Lung (tissue), 12 donors: ENCODE measurements around the gene DHCR7. TPM values are rescaled to one million over a fixed set of nuclear protein-coding genes. Genes with fewer than 3 reads are reported as not detected.
A peak's percentile ranks its signal among the peaks of the same experiment; 100 is the strongest.

Experiments
- ATAC-seq: fragments of 200-7000 bp; cut with Tn5 transposase; one replicate; pipeline ENCODE4 v1.9.1; 2020; ENCODE audit warnings: moderate number of reproducible peaks; ENCODE audit not compliant: insufficient read depth, low FRiP score
- DNase-seq, 3 donors: peaks; one replicate each; pipeline ENCODE4 v3.0.0-alpha.2; 2013 to 2017
- H3K27ac ChIP-seq, 2 donors: one replicate each; pipeline ENCODE4 v1.5.1; 2013; ENCODE audit warnings: mild to moderate bottlenecking in 2 of 2, moderate library complexity in 2 of 2, control low read depth in 1 of 2, inconsistent platforms in 1 of 2, low read depth in 1 of 2, low read length in 1 of 2
- H3K27me3 ChIP-seq, 3 donors: one replicate each; pipeline ENCODE4 v1.5.1; 2013; ENCODE audit warnings: low read length in 2 of 3; ENCODE audit not compliant: control insufficient read depth in 3 of 3, insufficient read depth in 3 of 3
- H3K36me3 ChIP-seq, 4 donors: one replicate each; pipeline ENCODE4 v1.5.1; 2013; ENCODE audit warnings: low read length in 4 of 4, mild to moderate bottlenecking in 1 of 4, moderate library complexity in 1 of 4; ENCODE audit not compliant: control insufficient read depth in 4 of 4, insufficient read depth in 4 of 4
- H3K4me1 ChIP-seq, 5 donors: one replicate each; pipeline ENCODE4 v1.5.1; 2013; ENCODE audit warnings: low read length in 5 of 5, mild to moderate bottlenecking in 2 of 5, moderate library complexity in 1 of 5; ENCODE audit not compliant: control insufficient read depth in 5 of 5, insufficient read depth in 5 of 5
- H3K4me3 ChIP-seq: one replicate; pipeline ENCODE4 v1.5.1; 2013; ENCODE audit warnings: mild to moderate bottlenecking, control low read depth, moderate library complexity
- H3K9ac ChIP-seq, 2 donors: one replicate each; pipeline ENCODE4 v1.5.1; 2013; ENCODE audit warnings: low read length in 2 of 2, control low read depth in 1 of 2; ENCODE audit not compliant: insufficient read depth in 1 of 2
- H3K9me3 ChIP-seq, 4 donors: one replicate each; pipeline ENCODE4 v1.5.1; 2013; ENCODE audit warnings: low read length in 3 of 4, mild to moderate bottlenecking in 1 of 4, moderate library complexity in 1 of 4; ENCODE audit not compliant: control insufficient read depth in 4 of 4, insufficient read depth in 3 of 4
- CTCF ChIP-seq: IDR thresholded peaks from 2 replicates; pipeline ENCODE4 v1.5.1; 2012; ENCODE audit warnings: mild to moderate bottlenecking; ENCODE audit errors: control extremely low read depth, extremely low read depth
- WGBS, 2 donors: extraction: QIAGEN DNeasy Blood & Tissue Kit; methylation state at CpG; one replicate each; pipeline ENCODE4 v1.1.7; 2013; 5-methylcytosine and 5-hydroxymethylcytosine counted together
- polyA plus RNA-seq, 2 donors: library from polyadenylated mRNA; stranded (reverse); fragments of 200-250 nt; gene quantifications; one replicate each; pipeline ENCODE4 v1.2.1, GENCODE V29; 2013
- total RNA-seq, 2 donors: library from RNA; depleted of rRNA in 1 of 2; stranded (reverse); fragments of >200 nt in 1 of 2; gene quantifications; one replicate each; pipeline ENCODE4 v1.2.1, GENCODE V29; 2014 to 2021
- donor health status: control.
- donor health status: control.
- donor health status: Bipolar disorder and iron deficiency.
- donor health status: healthy.
- donor health status: DM: yes; HTN: yes; CAD: no.

Gene DHCR7
- total and polyA plus RNA-seq, 4 donors: 41.2 to 138 (median 68.1) TPM

- Histone ChIP-seq H3K4me3 (peak overlapping the region; percentile 89), H3K4me1 (peaks cover 0 to 22% (median 3%) of the 10 kb centered on the region in 5 donors), H3K9me3 (no peaks in the 10 kb centered on the region), H3K27ac (peak overlapping the region; percentile 24 to 81), H3K27me3 (no peaks in the 10 kb centered on the region), H3K36me3 (peaks cover 0 to 17% (median 5%) of the 10 kb centered on the region in 4 donors), H3K9ac (peak overlapping the region in 1 of 2 donors; percentile 7)
- DNase-seq (peak in 1 of 3 donors; percentile 41), ATAC-seq (no peak)
- WGBS, 2 donors: 2 to 3% methylated on average over 20 to 31 of the region's 31 CpGs
- no peak for TF ChIP-seq CTCF
These were observed 369 bp downstream of the DHCR7 start for GRCh38 chr11:71447791-71448256.

- WGBS, 2 donors: 36 to 46% methylated on average over 9 of the region's 9 CpGs
- Histone ChIP-seq H3K36me3 (peaks cover 0 to 17% (median 5%) of the 10 kb centered on the region in 4 donors), H3K27me3 (no peaks in the 10 kb centered on the region), H3K9me3 (no peaks in the 10 kb centered on the region), H3K9ac (peak overlapping the region in 1 of 2 donors; percentile 7), H3K4me3 (no peak overlapping the region), H3K4me1 (peaks cover 0 to 19% (median 3%) of the 10 kb centered on the region in 5 donors), H3K27ac (peak overlapping the region in 1 of 2 donors; percentile 77)
- TF ChIP-seq CTCF: no peak
- no peak for ATAC-seq
- DNase-seq: peak in 2 of 3 donors; percentile 13 to 24
These were observed 1.1 kb downstream of the DHCR7 start for GRCh38 chr11:71446942-71447688.

GRCh38 chr11:71446150-71446549, 2.0 kb downstream of the DHCR7 start:
- no peaks in the 10 kb centered on the region for H3K9me3 ChIP-seq
- DNase-seq (no peak), ATAC-seq (no peak)
- H3K4me1 ChIP-seq: peaks cover 0 to 15% (median 3%) of the 10 kb centered on the region in 5 donors
- H3K36me3 ChIP-seq: peaks cover 0 to 24% (median 5%) of the 10 kb centered on the region in 4 donors
- H3K4me3 ChIP-seq: no peak overlapping the region
- H3K27me3 ChIP-seq: no peaks in the 10 kb centered on the region
- WGBS, 2 donors: 92 to 97% methylated on average over 1 of the region's 1 CpG
- no peak overlapping the region for H3K9ac ChIP-seq
- H3K27ac ChIP-seq: no peak overlapping the region
- TF ChIP-seq CTCF: no peak
